Spinal cord (tissue), 10 donors: ENCODE data around the gene RXRA. TPM values are rescaled to one million over a fixed set of nuclear protein-coding genes. Genes with fewer than 3 reads are reported as not detected.
A peak's percentile ranks its signal among the peaks of the same experiment; 100 is the strongest.

Experiments
- DNase-seq, 6 donors: peaks; one replicate each; pipeline versions ENCODE4 v3.0.0 to v3.0.0-alpha.2; 2013 to 2015; ENCODE audit warnings: low spot score in 6 of 6, low read depth in 4 of 6
- H3K27ac ChIP-seq: one replicate; pipeline ENCODE4 v1.5.1; 2013; ENCODE audit warnings: low read depth, low read length, control low read depth
- H3K27me3 ChIP-seq: one replicate; pipeline ENCODE4 v1.6.1; 2013; ENCODE audit warnings: low read length; ENCODE audit not compliant: control insufficient read depth, insufficient read depth
- H3K36me3 ChIP-seq: one replicate; pipeline ENCODE4 v1.6.1; 2013; ENCODE audit warnings: low read length; ENCODE audit not compliant: control insufficient read depth, insufficient read depth
- H3K4me1 ChIP-seq: one replicate; pipeline ENCODE4 v1.6.1; 2013; ENCODE audit warnings: low read length; ENCODE audit not compliant: control insufficient read depth, insufficient read depth
- H3K4me3 ChIP-seq: one replicate; pipeline ENCODE4 v1.5.1; 2013; ENCODE audit warnings: low read depth, low read length, control low read depth
- H3K9me3 ChIP-seq: one replicate; pipeline ENCODE4 v1.6.1; 2013; ENCODE audit warnings: low read length; ENCODE audit not compliant: control insufficient read depth, insufficient read depth
- WGBS: methylation state at CpG from one replicate; pipeline ENCODE4 v1.1.5; 2013; ENCODE audit warnings: missing lambda C conversion rate; ENCODE audit not compliant: insufficient coverage; 5-methylcytosine and 5-hydroxymethylcytosine counted together
- polyA plus RNA-seq, 2 donors: library from polyadenylated mRNA; unstranded; fragments of 120-200 nt; gene quantifications; one replicate each; pipeline ENCODE4 v1.2.1, GENCODE V29; 2013; ENCODE audit not compliant: insufficient read length in 2 of 2
- total RNA-seq, 2 donors: library from RNA; depleted of rRNA in 1 of 2; stranded (reverse); fragments of 120-200 nt in 1 of 2; fragments of >200 nt in 1 of 2; gene quantifications; one replicate each; pipeline versions ENCODE4 v1.2.3 to v1.2.4, GENCODE V29; 2013 to 2014
- donor health status: healthy.

RXRA gene
- total and polyA plus RNA-seq, 4 donors = 9.4 to 32.3 (median 26.1) TPM

GRCh38 chr9:134341929-134342745 lies 15.9 kb downstream of the RXRA start:
- no peak overlapping the region for H3K27ac ChIP-seq
- no peak overlapping the region for H3K4me3 ChIP-seq
- 91% methylated on average over 18 of the region's 19 CpGs for WGBS
- H3K9me3 ChIP-seq = no peaks in the 10 kb centered on the region
- no peaks in the 10 kb centered on the region for H3K27me3 ChIP-seq
- peaks cover 98% of the 10 kb centered on the region for H3K4me1 ChIP-seq
- no peak for DNase-seq
- H3K36me3 ChIP-seq = peaks cover 39% of the 10 kb centered on the region

- WGBS = 83% methylated on average over 6 of the region's 7 CpGs
- no peaks in the 10 kb centered on the region for H3K27me3 ChIP-seq
- H3K4me1 ChIP-seq = peaks cover 98% of the 10 kb centered on the region
- H3K9me3 ChIP-seq = no peaks in the 10 kb centered on the region
- peaks cover 39% of the 10 kb centered on the region for H3K36me3 ChIP-seq
- H3K4me3 ChIP-seq = no peak overlapping the region
- H3K27ac ChIP-seq = no peak overlapping the region
- DNase-seq = no peak
These were observed 16.5 kb downstream of the RXRA start for GRCh38 chr9:134342746-134343115.

DNA sequence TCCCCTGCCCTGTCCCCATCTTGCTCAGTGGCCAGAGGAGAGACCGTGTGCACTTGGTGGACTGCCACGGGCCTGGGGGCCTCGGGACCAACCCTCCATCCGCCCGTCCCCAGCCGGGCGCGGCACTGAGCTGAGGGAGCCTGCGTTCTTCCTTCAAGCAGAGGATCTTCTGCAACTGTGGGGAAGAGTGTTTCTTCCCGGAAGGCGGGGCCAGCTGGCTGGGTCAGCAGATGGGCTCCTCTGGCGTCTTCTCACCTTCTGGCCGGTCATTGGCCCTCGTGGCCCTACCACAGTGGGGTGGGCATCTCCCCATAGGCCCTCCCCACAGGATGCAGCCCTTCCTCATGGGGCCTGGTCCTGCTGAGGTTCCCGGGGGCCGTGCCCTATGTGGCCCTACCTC lies 17.4 kb downstream of the RXRA start:
- Histone ChIP-seq H3K27me3 (no peaks in the 10 kb centered on the region), H3K27ac (no peak overlapping the region), H3K4me1 (peaks cover 98% of the 10 kb centered on the region), H3K36me3 (peaks cover 39% of the 10 kb centered on the region), H3K9me3 (no peaks in the 10 kb centered on the region), H3K4me3 (no peak overlapping the region)
- no peak for DNase-seq
- WGBS = 79% methylated on average over 16 of the region's 16 CpGs

- peaks cover 39% of the 10 kb centered on the region for H3K36me3 ChIP-seq
- no peaks in the 10 kb centered on the region for H3K9me3 ChIP-seq
- H3K27ac ChIP-seq = peak overlapping the region; percentile 33
- no peaks in the 10 kb centered on the region for H3K27me3 ChIP-seq
- WGBS = 62% methylated on average over 14 of the region's 17 CpGs
- DNase-seq = no peak
- H3K4me3 ChIP-seq = no peak overlapping the region
- peaks cover 98% of the 10 kb centered on the region for H3K4me1 ChIP-seq
These were observed 18.0 kb downstream of the RXRA start for GRCh38 chr9:134344068-134344799.

DNA sequence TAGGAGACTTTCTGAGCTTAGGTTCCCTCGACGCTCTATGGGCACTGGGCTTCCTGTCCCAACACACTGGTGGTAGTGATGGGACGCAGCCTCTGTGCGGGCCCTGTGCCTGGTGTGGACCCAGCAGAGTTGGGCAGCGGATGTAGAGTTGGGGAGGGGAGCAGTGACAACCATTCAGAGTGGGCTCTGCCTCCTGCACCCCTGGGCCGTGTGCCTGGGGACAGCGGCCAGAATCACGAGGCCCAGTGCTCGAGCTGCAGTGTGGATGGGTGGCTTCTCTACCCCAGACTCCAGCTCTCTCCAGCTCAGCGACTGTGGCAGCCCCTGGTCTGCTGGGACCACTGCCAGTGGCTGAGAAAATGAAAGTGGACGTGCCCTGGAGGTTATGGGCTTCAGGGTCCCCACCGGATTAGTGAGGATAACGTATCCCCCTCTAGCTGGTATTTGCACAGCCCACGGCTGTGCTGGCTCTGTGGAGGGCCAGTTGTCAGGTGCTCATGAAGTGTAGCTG lies 18.6 kb downstream of the RXRA start:
- Histone ChIP-seq H3K27me3 (no peaks in the 10 kb centered on the region), H3K9me3 (no peaks in the 10 kb centered on the region), H3K4me3 (no peak overlapping the region), H3K27ac (peak overlapping the region; percentile 33), H3K36me3 (peaks cover 42% of the 10 kb centered on the region), H3K4me1 (peaks cover 98% of the 10 kb centered on the region)
- 54% methylated on average over 14 of the region's 14 CpGs for WGBS
- DNase-seq = peak in 1 of 6 donors; percentile 54

DNA sequence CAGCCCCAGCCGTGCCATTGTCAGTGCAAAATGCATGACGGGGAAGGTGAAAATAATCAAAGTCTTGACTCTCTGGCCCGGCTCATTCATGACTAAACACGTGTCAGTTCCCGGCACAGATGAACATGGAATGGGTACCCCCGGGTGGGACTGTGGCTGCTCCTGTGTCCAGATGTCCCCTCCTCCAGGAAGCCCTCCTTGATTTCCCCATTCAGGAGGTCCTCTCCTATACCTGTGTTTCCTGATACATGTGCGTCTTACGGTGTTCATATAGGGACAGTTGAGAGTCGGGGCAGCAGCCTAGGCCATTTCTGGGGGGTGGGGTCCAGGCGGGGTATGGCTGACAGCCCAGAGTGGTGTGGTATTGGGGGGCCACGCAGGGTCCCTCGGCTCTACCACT lies 19.5 kb downstream of the RXRA start:
- no peaks in the 10 kb centered on the region for H3K27me3 ChIP-seq
- no peak for DNase-seq
- H3K9me3 ChIP-seq = no peaks in the 10 kb centered on the region
- no peak overlapping the region for H3K27ac ChIP-seq
- H3K36me3 ChIP-seq = peaks cover 46% of the 10 kb centered on the region
- H3K4me3 ChIP-seq = no peak overlapping the region
- peaks cover 98% of the 10 kb centered on the region for H3K4me1 ChIP-seq
- WGBS = 87% methylated on average over 11 of the region's 12 CpGs

DNA sequence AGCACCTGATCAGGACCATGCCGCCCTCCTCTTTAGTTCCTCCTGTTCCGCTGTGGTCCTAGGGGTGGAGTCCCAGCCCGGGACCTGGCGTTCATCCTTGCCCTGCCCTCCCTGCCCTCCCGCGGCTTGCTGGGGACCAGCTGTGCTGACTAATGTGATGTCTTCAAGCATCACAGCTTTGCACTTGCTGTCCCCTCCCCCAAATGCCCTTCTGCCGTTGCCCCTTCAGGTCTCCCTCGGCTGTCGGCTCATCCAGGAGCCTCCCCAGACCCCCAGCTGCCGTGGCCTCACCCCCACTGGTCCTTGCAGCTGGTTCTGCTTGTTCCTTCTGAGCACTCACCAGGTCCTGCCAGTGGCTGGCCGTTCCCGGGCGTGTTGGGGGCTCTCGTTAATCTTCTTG lies 19.9 kb downstream of the RXRA start:
- H3K27ac ChIP-seq = no peak overlapping the region
- WGBS = 49% methylated on average over 14 of the region's 14 CpGs
- peaks cover 98% of the 10 kb centered on the region for H3K4me1 ChIP-seq
- H3K9me3 ChIP-seq = no peaks in the 10 kb centered on the region
- H3K36me3 ChIP-seq = peaks cover 44% of the 10 kb centered on the region
- H3K4me3 ChIP-seq = no peak overlapping the region
- no peak for DNase-seq
- no peaks in the 10 kb centered on the region for H3K27me3 ChIP-seq

GRCh38 chr9:134346840-134347583 lies 20.8 kb downstream of the RXRA start:
- peak in 1 of 6 donors; percentile 64 for DNase-seq
- WGBS = 56% methylated on average over 21 of the region's 21 CpGs
- no peak overlapping the region for H3K27ac ChIP-seq
- H3K4me1 ChIP-seq = peaks cover 98% of the 10 kb centered on the region
- H3K9me3 ChIP-seq = no peaks in the 10 kb centered on the region
- H3K27me3 ChIP-seq = no peaks in the 10 kb centered on the region
- peaks cover 39% of the 10 kb centered on the region for H3K36me3 ChIP-seq
- H3K4me3 ChIP-seq = no peak overlapping the region

DNA sequence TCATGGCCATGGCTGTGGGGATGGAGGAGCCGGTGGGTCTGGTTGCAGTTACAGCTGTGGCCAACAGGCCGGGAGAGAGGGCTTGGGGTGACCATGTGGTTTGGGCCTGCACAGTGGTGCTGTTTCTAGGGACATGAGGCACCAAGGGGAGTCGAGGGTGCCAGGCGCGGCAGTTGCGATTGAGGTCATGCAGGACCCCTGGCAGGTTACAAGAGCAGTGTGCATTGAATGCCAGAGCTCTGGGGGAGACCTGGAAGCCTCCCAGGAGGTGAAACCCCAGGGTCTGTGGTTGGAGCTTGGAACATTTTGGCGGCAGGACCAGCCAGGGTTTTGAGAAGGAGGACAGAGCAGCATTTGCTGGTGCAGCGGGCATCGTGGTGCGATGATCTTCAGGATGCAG lies 21.7 kb downstream of the RXRA start:
- Histone ChIP-seq H3K27me3 (no peaks in the 10 kb centered on the region), H3K27ac (no peak overlapping the region), H3K4me1 (peaks cover 95% of the 10 kb centered on the region), H3K36me3 (peaks cover 38% of the 10 kb centered on the region), H3K9me3 (no peaks in the 10 kb centered on the region), H3K4me3 (no peak overlapping the region)
- 71% methylated on average over 10 of the region's 10 CpGs for WGBS
- DNase-seq = no peak
